GM19395 (cell line): Measurements from ENCODE around the gene HBB.
"Not testable (repeated sequence)": the region's sequence is repeated elsewhere in the genome, so short reads cannot be mapped to it uniquely, and the experiment has no call there.

Experiments used
- ATAC-seq: cut with Tn5 transposase; IDR thresholded peaks from one replicate; pipeline ENCODE4 v1.9.1; 2021; ENCODE audit warnings: mild to moderate bottlenecking, moderate library complexity; ENCODE audit not compliant: unreplicated experiment

The HBB gene

DNA sequence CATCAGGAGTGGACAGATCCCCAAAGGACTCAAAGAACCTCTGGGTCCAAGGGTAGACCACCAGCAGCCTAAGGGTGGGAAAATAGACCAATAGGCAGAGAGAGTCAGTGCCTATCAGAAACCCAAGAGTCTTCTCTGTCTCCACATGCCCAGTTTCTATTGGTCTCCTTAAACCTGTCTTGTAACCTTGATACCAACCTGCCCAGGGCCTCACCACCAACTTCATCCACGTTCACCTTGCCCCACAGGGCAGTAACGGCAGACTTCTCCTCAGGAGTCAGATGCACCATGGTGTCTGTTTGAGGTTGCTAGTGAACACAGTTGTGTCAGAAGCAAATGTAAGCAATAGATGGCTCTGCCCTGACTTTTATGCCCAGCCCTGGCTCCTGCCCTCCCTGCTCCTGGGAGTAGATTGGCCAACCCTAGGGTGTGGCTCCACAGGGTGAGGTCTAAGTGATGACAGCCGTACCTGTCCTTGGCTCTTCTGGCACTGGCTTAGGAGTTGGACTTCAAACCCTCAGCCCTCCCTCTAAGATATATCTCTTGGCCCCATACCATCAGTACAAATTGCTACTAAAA lies at the start of gene HBB:
TSS of gene HBB (minus strand) at position 340 of the 579 bp plus-strand sequence. CDS start at position 290, 50 bp downstream.
- ATAC-seq: no peak

DNA sequence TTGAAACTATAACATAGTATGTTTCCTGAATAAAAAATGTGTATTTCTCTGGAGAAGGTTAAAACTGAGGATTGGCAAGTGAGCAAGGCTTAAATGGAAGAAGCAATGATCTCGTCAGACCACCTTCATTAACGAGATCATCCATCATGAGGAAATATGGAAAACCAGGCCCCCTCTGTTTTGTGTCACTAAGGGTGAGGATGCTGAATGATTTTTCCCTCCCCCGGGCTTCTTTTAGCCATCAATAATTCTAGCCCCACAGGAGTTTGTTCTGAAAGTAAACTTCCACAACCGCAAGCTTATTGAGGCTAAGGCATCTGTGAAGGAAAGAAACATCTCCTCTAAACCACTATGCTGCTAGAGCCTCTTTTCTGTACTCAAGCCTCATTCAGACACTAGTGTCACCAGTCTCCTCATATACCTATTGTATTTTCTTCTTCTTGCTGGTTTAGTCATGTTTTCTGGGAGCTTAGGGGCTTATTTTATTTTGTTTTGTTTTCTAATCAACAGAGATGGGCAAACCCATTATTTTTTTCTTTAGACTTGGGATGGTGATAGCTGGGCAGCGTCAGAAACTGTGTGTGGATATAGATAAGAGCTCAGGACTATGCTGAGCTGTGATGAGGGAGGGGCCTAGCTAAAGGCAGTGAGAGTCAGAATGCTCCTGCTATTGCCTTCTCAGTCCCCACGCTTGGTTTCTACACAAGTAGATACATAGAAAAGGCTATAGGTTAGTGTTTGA lies 48.7 kb upstream of the HBB start:
- no peak for ATAC-seq

DNA sequence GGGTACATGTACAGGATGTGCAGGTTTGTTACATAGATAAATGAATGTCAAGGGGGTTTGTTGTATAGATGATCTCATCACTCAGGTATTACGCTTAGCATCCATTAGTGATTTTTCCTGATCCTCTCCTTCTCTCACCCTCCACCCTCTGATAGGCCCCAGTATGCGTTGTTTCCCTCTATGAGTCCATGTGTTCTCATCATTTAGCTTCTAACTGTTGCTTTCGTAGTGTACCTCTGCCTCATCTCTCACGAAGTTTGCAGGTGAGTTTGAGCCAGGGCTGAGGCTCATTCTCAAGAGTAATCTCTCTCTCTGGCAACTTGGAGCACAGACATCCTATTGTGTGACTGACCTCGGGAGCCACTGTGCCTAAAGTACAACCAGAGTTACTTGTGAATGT lies 47.5 kb upstream of the HBB start:
- no peak for ATAC-seq

DNA sequence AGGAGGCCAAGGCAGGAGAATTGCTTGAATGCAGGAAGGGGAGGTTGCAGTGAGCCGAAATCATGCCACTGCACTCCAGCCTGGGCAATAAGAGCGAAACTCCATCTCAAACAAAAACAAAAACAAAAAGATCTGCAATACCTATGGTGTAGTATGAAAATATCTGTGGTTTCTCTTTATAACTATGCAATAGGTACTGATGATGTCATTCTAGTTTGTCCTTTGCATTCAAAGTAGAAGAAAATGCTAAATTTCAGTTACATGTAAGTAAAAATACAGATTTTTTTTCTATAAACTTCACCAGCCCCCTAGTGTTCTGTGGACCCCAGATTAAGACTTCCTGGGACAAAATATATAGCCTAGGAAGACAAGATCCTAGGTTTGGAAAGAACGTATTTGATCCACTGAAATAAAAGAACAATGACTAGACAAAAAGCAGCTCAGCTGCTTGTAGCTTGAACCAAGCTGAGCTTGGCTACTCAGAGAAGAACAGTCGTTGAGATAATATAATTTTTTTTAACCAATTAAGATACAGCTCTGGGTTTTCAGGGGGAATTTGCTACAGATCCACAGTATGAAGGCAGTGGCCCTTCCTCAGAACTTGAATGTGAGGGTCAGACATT lies 45.6 kb upstream of the HBB start:
- no peak for ATAC-seq

DNA sequence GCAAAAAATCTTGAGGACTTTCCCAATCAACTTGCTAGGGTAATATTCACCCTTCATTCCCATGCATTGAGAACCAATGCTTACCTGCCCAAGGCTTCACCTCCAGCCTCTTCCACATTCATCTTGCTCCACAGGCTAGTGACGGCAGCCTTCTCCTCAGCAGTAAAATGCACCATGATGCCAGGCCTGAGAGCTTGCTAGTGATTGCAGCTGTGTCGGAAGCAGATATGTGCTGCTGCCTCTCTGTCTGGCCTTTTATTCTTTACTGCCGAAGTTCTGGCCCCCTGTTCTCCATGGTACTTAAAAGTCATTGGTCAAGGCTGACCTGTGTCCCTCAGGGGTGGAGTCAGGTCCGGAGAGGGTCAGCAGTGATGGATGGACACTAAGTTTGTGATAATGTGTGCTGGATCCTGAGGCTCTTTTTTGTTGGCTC lies 42.9 kb upstream of the HBB start, which contains the start of gene HBE1:
TSS of gene HBE1 (minus strand) at position 231 of the 433 bp plus-strand sequence. CDS start at position 176, 55 bp downstream.
- ATAC-seq: no peak

DNA sequence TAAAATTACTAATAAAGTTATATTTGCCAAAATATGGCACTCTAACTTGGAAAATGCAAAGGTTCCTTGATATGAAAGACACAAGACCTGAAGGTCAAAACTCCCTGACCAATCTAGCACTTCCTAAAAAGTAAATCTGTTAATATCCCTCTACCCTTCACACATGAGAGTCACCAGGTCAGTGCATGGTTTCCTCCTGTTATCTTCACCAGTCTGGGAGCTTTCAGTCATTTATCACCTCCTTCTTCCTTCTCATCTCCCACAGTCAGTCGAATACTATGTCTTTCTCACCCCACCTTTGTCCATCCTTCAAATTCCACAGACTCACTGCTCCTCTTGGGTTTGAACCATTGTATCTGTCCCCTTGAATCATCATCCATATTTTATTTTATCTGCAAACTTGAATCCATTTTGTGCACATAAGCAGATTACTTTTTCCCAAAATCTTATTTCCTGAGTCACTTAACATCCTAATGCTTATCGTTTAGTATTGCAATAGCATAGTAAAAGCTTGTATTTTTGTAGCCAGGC lies 40.2 kb upstream of the HBB start:
- ATAC-seq: no peak

DNA sequence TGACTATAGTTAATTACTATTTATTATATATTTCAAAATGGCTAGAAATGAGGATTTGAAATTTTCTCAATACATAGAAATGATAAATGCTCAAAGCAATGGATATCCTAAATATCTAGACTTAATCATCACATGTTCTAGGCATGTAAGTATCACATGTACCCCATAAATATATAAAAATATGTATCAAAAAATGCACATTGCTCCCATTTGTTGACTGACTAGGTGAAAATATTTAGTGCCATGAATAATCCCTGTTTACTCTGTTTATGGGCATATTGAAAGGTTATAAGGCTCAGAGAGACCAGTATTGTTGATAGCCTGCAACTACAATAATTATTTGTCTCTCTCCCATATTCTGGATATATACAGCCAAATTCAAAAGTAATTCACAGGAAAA lies 39.7 kb upstream of the HBB start:
- no peak for ATAC-seq

DNA sequence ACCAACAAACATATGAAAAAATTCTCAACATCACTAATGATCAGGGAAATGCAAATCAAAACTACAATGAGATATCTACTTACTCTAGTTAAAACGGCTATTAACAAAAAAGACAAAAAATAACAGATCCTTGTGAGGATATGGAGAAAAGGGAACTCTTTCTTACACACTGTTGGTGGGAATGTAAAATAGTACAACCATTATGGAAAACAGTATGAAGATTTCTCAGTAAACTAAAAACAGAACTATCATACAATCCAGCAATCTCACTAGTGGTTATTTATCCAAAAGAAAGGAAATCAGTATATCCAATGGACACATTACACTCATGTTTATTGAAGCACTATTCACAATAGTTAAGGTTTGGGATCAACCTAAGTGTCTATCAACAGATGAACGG lies 39.0 kb upstream of the HBB start:
- ATAC-seq: no peak

DNA sequence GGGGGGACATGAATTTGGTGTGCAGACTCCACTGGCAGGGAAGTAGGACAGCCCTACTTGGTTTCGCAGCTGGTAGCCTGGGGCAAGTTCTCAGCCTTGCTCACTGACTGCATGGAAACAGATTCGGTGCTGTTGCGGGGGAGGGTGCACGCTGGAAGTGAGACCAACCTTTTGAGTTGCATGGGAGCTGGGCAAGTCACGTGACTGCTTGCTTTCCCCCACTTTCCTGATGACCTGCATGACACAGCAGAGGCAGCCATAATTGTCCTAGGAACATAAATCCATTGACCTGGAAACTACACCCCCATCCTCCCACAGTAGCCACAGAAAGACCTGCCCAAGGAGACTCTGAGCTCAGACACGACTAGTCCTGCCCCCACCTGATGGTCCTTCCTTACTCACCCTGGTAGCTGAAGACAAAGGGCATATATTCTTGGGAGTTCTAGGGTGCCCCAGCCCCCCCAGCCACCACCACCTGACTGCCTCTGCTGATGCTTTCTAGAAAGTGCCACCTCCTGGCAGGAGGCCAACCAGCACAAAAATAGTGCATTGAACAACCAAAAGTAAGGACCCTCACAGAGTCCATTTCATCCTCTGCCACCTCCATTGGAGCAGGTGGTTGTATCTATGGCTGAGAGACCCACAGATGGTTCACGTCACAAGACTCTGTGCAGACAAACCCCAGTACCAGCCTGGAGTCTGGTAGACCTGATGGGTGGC lies 31.8 kb upstream of the HBB start:
- no peak for ATAC-seq

DNA sequence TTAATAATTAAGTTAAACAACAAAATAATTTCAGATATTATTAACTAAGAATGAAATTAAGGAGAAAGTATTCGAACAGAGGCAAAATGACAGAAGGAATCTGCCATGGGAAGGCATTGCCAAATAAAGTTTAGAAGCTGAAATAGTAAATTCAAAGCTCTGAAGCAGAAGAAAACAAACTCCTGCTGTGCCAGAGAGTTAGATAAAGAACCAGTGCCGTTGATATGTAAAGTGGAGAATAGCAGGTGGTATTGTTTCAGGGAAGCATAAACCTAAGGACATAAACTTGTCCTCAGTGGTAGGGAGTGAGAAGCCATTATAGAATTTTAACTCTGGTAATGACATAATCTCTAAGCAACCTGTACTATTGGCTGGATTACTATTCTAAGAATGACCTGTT lies 30.4 kb upstream of the HBB start:
- no peak for ATAC-seq

DNA sequence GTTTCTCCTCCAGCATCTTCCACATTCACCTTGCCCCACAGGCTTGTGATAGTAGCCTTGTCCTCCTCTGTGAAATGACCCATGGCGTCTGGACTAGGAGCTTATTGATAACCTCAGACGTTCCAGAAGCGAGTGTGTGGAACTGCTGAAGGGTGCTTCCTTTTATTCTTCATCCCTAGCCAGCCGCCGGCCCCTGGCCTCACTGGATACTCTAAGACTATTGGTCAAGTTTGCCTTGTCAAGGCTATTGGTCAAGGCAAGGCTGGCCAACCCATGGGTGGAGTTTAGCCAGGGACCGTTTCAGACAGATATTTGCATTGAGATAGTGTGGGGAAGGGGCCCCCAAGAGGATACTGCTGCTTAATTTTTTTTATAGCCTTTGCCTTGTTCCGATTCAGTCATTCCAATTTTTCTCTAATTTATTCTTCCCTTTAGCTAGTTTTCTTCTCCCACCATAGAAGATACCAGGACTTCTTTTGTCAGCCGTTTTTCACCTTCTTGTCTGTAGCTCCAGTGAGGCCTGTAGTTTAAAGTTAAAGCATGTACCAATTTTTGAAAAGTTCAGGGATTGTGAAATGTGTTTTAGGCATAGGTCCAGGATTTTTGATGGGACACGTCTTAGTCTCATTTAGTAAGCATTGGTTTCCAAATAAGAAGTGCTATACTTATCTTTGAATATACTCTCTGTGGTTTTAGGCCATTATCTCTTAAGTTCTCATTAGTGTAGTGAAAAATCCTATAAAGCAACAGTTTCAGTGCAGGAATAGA lies 28.0 kb upstream of the HBB start, which contains the start of gene HBG2:
TSS of gene HBG2 (minus strand) at position 136 of the 768 bp plus-strand sequence. CDS start at position 83, 53 bp downstream.
- not testable (repeated sequence) for ATAC-seq

DNA sequence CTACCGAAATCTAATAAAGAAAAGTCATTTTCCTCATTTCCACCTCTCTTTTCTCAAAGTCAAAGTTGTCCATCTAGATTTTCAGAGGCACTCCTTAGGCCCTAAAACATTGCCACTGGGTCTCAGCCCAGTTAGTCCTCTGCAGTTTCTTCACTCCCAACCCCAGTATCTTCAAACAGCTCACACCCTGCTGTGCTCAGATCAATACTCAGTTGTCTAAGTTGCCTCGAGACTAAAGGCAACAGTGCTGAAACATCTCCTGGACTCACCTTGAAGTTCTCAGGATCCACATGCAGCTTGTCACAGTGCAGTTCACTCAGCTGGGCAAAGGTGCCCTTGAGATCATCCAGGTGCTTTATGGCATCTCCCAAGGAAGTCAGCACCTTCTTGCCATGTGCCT lies 27.2 kb upstream of the HBB start:
- ATAC-seq: not testable (repeated sequence)

DNA sequence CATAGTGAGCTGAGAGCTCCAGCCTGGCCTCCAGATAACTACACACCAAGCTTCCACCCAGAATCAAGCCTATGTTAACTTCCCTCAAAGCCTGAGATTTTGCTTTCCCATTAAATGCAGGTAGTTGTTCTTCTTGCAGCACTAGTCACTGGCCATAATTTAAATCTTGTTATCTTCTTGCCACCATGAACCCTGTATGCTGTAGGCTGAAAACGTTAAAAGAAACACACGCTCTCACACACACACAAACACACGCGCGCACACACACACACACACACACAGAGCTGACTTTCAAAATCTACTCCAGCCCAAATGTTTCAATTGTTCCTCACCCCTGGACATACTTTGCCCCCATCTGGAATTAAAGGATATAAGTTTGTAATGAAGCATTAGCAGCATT lies 26.6 kb upstream of the HBB start:
- ATAC-seq: not testable (repeated sequence)

DNA sequence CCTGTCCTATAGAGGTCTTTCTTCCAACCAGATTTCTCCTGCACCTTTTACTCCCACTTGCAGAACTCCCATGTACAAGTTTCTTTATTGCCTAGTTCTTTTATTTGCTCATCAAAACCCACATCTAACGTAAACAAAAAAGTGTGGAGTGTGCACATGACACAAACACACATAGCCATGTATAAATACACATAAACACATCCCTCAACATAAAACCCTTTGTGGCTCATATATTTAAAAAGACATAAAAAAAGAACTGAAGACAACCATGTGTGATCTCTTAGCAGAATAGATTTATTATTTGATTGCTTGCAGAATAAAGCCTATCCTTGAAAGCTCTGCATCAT lies 26.0 kb upstream of the HBB start:
- ATAC-seq: no peak

DNA sequence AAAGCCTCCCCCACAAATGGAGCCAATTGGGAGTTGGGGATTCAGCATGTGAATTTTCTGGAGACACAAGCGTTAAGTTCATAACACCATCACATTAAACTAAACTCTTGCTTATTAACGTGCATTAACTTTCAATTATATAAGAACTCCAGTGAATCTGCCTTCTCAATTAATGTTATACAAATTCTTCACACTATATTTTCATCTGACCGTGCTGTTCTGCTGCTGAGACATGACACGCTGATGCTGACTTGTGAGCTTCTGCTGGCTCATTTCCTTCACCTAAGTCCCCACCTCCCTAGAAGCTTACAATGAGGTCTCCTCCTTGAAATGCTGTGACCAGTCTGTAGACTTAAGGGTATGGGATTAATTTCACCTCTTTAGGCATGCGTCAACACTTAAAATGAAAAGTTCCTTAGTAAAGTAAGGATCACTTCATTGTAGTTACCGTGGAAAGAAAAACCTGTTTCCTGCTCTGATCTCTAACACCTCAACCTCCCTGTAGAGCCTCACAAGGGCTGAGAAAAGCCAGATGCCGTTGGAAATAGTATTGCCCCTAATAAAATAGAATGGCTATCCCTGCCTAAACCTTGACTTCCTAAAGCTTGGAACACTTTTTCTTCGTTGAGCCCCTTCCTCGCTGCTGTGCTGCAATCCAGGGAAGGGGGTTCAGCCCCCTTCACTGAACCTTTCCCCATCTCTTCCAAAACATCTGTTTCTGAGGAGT lies 25.5 kb upstream of the HBB start:
- ATAC-seq: no peak

DNA sequence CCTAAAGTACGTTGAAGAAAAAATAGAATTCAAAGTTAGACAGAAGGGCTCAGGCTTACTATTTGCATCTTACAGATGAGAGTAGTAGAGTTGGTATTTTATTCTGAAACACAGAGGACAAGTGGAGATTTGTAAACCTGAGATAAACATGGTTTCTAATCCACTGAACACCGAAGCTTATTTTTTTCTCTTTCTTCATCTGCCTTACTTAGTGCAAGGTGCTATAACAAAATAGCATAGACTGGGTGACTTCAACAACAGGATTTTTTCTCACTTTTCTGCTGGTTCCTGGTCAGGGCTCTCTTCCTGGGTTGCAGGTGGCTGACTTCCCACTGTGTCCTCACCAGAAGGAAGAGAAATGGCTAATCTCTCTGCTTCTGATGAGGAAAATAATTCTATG lies 24.9 kb upstream of the HBB start:
- no peak for ATAC-seq

DNA sequence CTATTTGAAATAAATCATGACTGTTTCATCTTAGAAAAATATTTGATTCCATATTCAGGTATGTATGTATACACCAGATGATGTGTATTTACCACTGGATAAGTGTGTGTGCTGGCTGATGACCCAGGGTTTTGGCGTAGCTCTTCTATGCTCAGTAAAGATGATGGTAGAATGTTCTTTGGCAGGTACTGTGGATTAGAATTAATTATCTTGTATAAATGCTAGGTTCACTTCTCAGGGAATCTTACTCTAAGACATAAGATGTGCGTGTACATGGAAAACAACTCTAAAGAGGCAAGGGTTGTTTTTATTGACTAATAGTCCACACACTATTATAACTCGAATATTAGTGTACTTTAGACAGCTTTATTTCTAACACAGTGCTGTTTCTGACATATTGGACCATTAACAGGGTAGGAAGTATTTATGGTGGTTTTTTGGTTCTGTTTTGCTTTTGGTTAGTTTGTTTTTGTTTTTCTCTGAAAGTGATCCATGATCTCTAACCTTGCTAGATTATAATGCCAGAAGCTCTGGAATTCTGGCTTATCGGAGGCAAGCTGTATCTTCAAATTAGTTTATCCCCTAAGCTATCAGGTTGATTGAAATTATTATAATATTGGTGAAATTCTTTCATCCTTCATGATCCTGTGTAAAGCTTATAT lies 23.8 kb upstream of the HBB start:
- no peak for ATAC-seq

DNA sequence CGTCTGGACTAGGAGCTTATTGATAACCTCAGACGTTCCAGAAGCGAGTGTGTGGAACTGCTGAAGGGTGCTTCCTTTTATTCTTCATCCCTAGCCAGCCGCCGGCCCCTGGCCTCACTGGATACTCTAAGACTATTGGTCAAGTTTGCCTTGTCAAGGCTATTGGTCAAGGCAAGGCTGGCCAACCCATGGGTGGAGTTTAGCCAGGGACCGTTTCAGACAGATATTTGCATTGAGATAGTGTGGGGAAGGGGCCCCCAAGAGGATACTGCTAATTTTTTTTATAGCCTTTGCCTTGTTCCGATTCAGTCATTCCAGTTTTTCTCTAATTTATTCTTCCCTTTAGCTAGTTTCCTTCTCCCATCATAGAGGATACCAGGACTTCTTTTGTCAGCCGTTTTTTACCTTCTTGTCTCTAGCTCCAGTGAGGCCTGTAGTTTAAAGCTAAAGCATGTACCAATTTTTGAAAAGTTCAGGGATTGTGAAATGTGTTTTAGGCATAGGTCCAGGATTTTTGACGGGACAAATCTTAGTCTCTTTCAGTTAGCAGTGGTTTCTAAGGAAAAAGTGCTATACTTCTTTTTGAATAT lies 23.0 kb upstream of the HBB start, which contains the start of gene HBG1:
TSS of gene HBG1 (minus strand) at position 51 of the 590 bp plus-strand sequence. CDS start 53 bp downstream, outside the sequence.
- not testable (repeated sequence) for ATAC-seq

DNA sequence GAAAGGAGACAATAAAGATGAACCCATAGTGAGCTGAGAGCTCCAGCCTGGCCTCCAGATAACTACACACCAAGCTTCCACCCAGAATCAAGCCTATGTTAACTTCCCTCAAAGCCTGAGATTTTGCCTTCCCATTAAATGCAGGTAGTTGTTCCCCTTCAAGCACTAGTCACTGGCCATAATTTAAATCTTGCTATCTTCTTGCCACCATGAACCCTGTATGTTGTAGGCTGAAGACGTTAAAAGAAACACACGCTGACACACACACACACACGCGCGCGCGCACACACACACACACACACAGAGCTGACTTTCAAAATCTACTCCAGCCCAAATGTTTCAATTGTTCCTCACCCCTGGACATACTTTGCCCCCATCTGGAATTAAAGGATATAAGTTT lies 21.6 kb upstream of the HBB start:
- ATAC-seq: not testable (repeated sequence)
